Kidney (tissue), 14 donors: ENCODE results near the gene PINK1. TPM values are rescaled to one million over a fixed set of nuclear protein-coding genes. Genes with fewer than 3 reads are reported as not detected.

Experiments
- DNase-seq, 5 donors: peaks; one replicate each; pipeline ENCODE4 v3.0.0-alpha.2; 2013 to 2020
- FAIRE-seq: peaks from 2 replicates; lab custom pipeline; 2012; peaks lifted over from hg19 to GRCh38; lab: Jason Lieb, UNC
- H3K27ac ChIP-seq, 2 donors: one replicate each; pipeline ENCODE4 v1.7.0; 2013; ENCODE audit warnings: low read depth in 2 of 2, low read length in 2 of 2, inconsistent platforms in 1 of 2
- H3K27me3 ChIP-seq: one replicate; pipeline ENCODE4 v1.7.1; 2013; ENCODE audit warnings: low read length, inconsistent platforms; ENCODE audit not compliant: control insufficient read depth, insufficient read depth
- H3K36me3 ChIP-seq, 3 donors: one replicate each; pipeline versions ENCODE4 v1.7.0 to v1.7.1; 2013; ENCODE audit warnings: low read length in 3 of 3, control low read depth in 1 of 3, inconsistent platforms in 1 of 3; ENCODE audit not compliant: insufficient read depth in 3 of 3, control insufficient read depth in 2 of 3
- H3K4me1 ChIP-seq, 3 donors: one replicate each; pipeline versions ENCODE4 v1.7.0 to v1.7.1; 2013; ENCODE audit warnings: low read length in 3 of 3, inconsistent platforms in 1 of 3, low read depth in 1 of 3; ENCODE audit not compliant: control insufficient read depth in 2 of 3, insufficient read depth in 2 of 3
- H3K4me3 ChIP-seq, 3 donors: one replicate each; pipeline versions ENCODE4 v1.7.0 to v1.8.1; 2013; ENCODE audit warnings: low read length in 3 of 3, control low read depth in 1 of 3, inconsistent platforms in 1 of 3
- H3K9ac ChIP-seq, 3 donors: one replicate each; pipeline versions ENCODE4 v1.7.0 to v1.7.1; 2013; ENCODE audit warnings: low read length in 3 of 3, control low read depth in 1 of 3, inconsistent platforms in 1 of 3
- H3K9me3 ChIP-seq, 3 donors: one replicate each; pipeline versions ENCODE4 v1.7.0 to v1.7.1; 2013; ENCODE audit warnings: low read length in 3 of 3, control low read depth in 1 of 3, inconsistent platforms in 1 of 3; ENCODE audit not compliant: control insufficient read depth in 2 of 3, insufficient read depth in 1 of 3
- CTCF ChIP-seq: IDR thresholded peaks from 3 replicates; pipeline ENCODE4 v1.5.1; 2012; ENCODE audit warnings: mild to moderate bottlenecking, moderate library complexity, borderline replicate concordance; ENCODE audit not compliant: insufficient read depth; ENCODE audit errors: extremely low read depth
- intact Hi-C: fragments of 100-400 bp; cut with DNase I; formaldehyde crosslinking; loops from one replicate; pipeline ENCODE4 v1.11.1; 2022
- polyA plus RNA-seq: library from polyadenylated mRNA; stranded (reverse); fragments of 350-450 nt; fragmentation: Illumina TruSeq; extraction: RNeasy Lipid Tissue Mini Kit (QIAGEN cat#74804); gene quantifications from one replicate; pipeline ENCODE4 v1.2.3, GENCODE V29; 2014; ENCODE audit warnings: low read depth, low replicate concordance; ENCODE audit not compliant: insufficient read depth
- total RNA-seq: library from RNA; stranded (reverse); fragmentation: NEBNext Ultra II Directional; extraction: Animal tissue kit (Norgen Biotek cat#: 25700); gene quantifications from one replicate; pipeline ENCODE4 v1.2.1, GENCODE V29; 2021
- donor health status: control.
- donor health status: control.
- donor health status: control.
- donor health status: control.
- donor health status: control.
- donor health status: DM: yes; HTN: yes; CAD: no.
- donor health status: Normal renal cell carcinoma (clear cell type).

The PINK1 gene
- total and polyA plus RNA-seq, 2 donors from 2014 or later: 72.7 to 156 TPM

- no peak for FAIRE-seq
- Histone ChIP-seq H3K9me3 (no peaks in the 10 kb centered on the region), H3K27ac (no peak overlapping the region), H3K36me3 (no peaks in the 10 kb centered on the region), H3K4me1 (no peaks in the 10 kb centered on the region), H3K9ac (no peak overlapping the region), H3K27me3 (no peaks in the 10 kb centered on the region), H3K4me3 (no peak overlapping the region)
- TF ChIP-seq CTCF: no peak
- DNase-seq: no peak
- intact Hi-C loops: loop anchor here (10.0 kb wide), 1 partner anchor 505 kb away; no protein-coding TSS in a partner anchor
Measured at GRCh38 chr1:20689645-20690056, 56.4 kb downstream of the PINK1 start.

GRCh38 chr1:20691872-20692271, 58.6 kb downstream of the PINK1 start:
- Histone ChIP-seq H3K9me3 (no peaks in the 10 kb centered on the region), H3K27me3 (no peaks in the 10 kb centered on the region), H3K9ac (no peak overlapping the region), H3K36me3 (no peaks in the 10 kb centered on the region), H3K4me3 (no peak overlapping the region), H3K27ac (no peak overlapping the region), H3K4me1 (no peaks in the 10 kb centered on the region)
- TF ChIP-seq CTCF: no peak
- DNase-seq (no peak), FAIRE-seq (no peak)
- intact Hi-C loops: loop anchor here (10.0 kb wide), 1 partner anchor 503 kb away; no protein-coding TSS in a partner anchor

GRCh38 chr1:20693623-20694022, 60.4 kb downstream of the PINK1 start:
- FAIRE-seq (no peak), DNase-seq (no peak)
- Histone ChIP-seq H3K9ac (no peak overlapping the region), H3K36me3 (no peaks in the 10 kb centered on the region), H3K9me3 (no peaks in the 10 kb centered on the region), H3K27ac (no peak overlapping the region), H3K4me3 (no peak overlapping the region), H3K27me3 (no peaks in the 10 kb centered on the region), H3K4me1 (peaks cover 0 to 2% (median 0%) of the 10 kb centered on the region in 3 donors)
- no peak for TF ChIP-seq CTCF
- intact Hi-C loops: loop anchor here (10.0 kb wide), 1 partner anchor 501 kb away; no protein-coding TSS in a partner anchor

GRCh38 chr1:20695515-20695914, 62.3 kb downstream of the PINK1 start:
- Histone ChIP-seq H3K27ac (no peak overlapping the region), H3K9me3 (no peaks in the 10 kb centered on the region), H3K27me3 (no peaks in the 10 kb centered on the region), H3K4me3 (no peak overlapping the region), H3K4me1 (peaks cover 0 to 2% (median 0%) of the 10 kb centered on the region in 3 donors), H3K9ac (no peak overlapping the region), H3K36me3 (no peaks in the 10 kb centered on the region)
- intact Hi-C loops: loop anchor here (10.0 kb wide), 1 partner anchor 499 kb away; no protein-coding TSS in a partner anchor
- no peak for TF ChIP-seq CTCF
- DNase-seq (no peak), FAIRE-seq (no peak)
